NCI-H2107 treated with DMSO at 0.1 percent for 48 hours (cell line): ENCODE measurements around the gene FGF1.
A peak's percentile ranks its signal among the peaks of the same experiment; 100 is the strongest.
"Not testable (repeated sequence)": the region's sequence is repeated elsewhere in the genome, so short reads cannot be mapped to it uniquely, and the experiment has no call there.

ENCODE experiments used
- DNase-seq: peaks from one replicate; lab custom pipeline; 2025; ENCODE audit not compliant: unreplicated experiment; lab: John Stamatoyannopoulos, UW

The FGF1 gene

DNA sequence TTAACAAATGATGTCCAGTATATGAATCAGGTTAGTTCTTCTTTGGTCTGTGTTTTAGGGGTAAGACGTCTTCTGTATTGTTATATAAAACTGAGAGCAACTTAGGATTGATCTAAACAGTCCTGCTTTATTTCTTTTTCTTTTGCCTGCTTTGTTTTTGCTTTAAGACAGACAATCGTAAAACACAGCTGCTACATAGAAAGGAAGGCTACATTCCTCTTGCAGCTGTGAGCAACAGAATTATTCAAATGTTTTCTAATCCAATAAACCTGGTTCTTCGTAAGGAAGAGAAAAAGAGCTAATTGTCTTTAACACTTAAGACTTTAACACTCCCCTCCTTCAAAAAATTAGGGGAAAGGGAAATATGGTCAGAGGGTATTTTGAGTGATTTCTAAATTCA, 14.6 kb downstream of the FGF1 start:
- DNase-seq = no peak

DNA sequence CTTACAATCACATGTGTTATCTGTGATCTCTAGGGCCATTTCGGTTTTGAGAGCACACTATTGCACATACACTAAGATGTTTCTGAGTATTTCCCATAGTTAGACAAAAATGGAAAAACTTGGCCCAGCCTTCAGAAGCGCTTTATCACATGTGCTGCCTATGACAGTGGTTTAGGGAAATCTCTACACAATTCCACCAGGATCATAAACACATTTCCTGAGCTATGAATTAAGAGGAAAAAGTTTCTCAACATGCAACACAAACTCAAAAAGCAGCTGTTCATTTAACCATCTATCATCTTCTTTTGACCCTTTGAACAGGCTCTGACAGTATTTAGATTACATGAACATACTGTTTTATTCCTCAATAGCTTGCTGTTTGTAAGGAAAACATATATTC, 15.1 kb downstream of the FGF1 start:
- DNase-seq = no peak

DNA sequence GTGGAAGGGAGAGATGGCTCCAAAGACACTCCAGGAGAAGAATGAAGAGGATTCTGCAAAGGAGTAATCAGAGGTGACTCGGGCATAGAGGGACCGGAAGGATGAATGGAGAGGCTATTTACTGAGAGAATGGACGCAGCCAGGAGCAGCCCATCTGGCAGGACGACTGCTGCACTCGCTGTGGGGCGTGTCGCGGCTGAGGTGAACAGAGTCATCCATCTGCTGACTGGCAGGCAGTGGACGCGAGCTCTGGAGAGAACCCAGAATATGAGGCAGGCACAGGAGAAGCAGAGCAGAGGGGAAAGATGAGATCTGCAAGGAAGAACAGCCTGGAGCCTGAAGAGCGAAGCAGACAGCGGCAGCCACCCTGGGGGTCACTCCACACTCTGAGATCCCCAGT, 16.4 kb downstream of the FGF1 start:
- no peak for DNase-seq

DNA sequence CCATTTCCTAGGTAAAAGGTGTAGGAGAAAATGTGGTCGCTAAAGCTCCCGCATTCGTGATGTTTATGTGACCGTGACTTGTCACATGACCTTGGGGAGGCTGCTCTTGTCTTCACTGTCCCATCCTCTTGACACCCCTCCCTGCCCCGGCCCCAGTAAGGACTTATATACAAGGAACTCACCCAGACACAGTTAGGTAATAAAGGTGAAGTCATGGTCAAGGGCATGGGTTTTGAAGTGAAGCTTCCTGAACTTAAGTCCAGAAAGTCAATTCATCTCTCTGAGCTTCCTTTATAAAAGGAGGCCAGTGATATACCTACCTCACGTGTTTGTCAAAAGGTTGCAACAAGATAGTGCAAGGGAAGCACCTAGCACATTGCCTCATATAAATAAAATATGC, 17.6 kb downstream of the FGF1 start:
- no peak for DNase-seq

DNA sequence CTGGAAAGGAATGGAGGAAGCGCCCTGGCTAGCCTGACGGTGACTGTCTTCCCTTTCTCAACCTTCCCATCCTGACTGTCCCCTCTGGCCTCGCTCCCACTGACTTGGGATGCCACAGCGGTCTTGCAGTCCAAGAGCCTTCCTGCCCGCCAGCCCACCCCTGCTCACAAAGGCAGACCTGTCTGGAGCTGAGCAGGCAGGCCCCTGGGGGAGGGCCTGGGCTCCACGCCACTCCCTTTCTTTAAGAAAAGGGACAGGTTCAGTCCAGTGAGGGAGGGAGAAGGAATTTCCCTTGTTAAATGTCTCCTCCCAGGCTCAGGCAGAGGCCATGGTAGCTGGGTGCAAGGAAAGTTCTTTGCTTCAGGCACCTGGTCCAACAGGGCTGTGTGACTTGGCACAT, 18.1 kb downstream of the FGF1 start:
- no peak for DNase-seq

DNA sequence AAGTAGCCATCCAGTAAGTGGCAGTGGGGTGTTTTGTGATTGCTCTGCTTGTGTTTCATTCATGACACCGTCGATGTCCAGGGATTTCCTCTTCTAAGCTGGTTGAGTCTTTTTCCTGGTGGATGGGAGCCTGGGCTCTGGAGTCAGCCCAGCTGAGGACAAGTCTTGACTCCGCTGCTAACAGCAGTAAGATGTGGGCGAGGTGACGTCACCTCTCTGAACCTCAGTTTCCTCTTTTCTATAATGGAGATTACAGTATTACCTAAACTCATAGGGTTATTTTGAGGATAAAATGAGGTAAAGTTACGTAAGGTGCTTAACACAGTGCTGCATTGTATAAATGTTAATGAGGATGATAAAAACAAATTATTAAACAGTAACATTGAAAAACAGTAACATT, 21.3 kb downstream of the FGF1 start:
- DNase-seq = no peak

- DNase-seq = no peak
Measured at GRCh38 chr5:142664067-142664466, 21.8 kb downstream of the FGF1 start.

GRCh38 chr5:142663246-142663645, 22.6 kb downstream of the FGF1 start:
- no peak for DNase-seq

DNA sequence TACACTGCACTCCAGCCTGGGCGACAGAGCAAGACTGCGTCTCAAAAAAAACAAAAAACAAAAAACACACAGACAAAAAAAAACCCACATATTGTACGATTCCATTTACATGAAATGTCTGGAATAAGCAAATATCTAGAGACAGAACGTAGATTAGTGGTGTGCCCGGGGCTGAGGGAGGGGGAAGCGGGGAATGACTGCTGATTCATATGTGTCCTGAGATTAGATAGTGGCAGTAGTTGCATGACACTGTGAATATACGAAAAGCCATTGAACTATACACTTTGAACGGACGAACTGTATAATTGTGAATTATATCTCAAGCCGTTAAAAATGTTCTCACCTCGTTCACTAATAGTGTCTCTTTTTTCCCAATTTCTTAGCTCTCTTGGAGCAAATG, 23.9 kb downstream of the FGF1 start:
- DNase-seq = no peak

- no peak for DNase-seq
Measured at GRCh38 chr5:142661143-142661542, 24.7 kb downstream of the FGF1 start.

- DNase-seq = no peak
Measured at GRCh38 chr5:142660731-142661130, 25.2 kb downstream of the FGF1 start.

- no peak for DNase-seq
Measured at GRCh38 chr5:142660196-142660595, 25.7 kb downstream of the FGF1 start.

GRCh38 chr5:142659405-142659804, 26.5 kb downstream of the FGF1 start:
- DNase-seq = no peak

DNA sequence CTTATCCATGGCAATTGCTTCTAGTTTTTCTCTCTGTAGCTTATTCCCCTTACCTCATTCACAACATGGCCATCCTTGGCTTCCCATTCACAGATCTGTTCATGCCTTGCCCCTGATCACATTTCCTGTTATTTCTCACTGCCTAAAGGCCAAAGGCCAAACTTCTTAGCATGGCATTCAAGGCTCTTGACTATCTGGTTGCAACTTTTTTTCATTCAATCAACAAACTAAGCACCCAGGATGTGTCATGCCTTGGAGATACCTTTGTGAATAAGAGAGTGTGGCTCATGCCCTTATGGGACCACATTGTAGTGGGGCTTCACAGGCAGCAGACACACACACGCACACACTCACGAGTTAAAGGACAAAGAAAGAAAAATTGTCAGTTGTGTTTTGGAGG, 27.6 kb downstream of the FGF1 start:
- no peak for DNase-seq

DNA sequence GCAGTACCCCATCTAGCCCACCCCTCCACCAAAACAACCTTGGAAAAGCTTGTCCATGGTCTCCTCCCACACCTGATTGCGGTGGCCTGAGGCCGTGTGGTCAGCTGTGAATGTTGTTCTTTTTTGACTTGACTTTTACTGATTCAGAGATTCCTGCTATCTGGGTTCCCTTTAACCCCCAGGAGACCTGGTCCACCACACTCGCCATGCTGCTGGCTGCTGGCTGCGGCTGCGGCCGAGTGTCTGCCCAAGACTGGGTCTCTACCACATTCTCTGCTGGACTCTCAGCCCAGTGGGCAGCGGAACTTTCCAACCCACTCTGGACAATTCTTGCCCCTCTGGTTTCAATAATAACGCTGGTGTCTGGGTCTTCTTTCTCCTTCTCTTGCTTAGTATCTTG, 28.4 kb downstream of the FGF1 start:
- DNase-seq = no peak

DNA sequence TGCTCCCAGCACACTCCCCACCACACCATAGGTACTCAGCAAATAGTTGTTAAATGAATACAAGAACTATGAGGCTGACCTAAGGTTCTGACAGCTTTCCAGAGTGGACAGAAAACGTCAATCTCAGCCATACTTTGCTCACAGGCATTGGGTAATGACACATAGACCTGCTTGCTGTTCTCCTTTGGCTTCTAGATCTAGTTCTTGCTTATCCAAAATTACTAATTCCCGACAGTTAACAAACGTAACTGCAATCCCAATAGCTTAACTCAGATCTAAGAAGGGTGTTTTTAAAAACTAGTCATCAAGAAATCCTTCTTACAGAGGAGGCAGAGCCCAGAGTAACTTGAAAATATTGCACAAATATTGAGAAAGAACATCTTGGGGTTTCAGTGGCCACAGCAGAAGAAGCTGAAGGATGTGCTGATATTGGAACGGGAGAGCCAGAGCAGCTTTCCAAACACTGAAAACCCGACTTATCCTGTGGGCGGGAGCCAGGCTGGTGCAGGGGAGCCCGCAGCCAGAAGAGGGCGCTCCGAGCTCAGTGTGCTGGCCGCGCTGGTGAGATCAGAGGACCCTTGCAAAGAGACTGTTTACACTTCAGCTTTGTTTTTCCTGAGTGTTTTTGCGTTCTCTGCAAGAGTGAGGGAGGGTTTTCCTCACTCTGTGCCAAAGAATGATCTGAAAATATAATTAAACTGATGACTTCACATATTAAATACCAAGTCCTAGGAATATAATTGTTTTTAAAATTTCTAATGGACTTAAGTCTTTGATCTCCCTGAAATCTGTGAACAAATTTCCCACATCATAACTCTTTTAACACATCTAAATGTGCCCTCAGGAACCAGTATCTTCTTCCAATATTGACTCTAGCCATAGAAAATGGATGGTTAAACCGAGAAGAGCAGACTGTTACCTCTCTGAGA, 30.3 kb downstream of the FGF1 start:
- peak; percentile 43 for DNase-seq

DNA sequence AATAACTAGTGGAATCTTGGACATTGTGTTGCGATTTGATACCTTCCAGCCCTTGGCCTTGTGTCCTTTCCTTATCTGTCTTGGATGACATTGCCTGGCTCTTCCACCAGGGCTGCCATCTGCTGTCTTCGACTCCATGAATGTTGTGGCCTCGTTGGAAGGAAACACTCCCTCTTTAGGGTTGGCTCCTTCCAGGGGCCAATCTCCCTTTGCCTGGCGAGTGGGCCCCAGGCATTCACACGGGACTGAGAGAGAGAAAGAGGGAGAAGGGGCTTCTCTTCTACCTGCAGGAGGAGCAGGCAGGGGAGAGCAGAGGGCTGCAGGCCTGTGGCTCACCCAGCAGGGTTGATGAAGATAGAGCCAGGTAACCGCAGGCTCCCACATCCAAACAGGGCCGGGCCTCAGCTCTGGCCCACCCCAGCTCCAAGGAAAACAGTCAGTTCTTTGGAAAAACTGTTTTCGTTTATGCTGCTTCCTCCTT, 31.3 kb downstream of the FGF1 start:
- no peak for DNase-seq

DNA sequence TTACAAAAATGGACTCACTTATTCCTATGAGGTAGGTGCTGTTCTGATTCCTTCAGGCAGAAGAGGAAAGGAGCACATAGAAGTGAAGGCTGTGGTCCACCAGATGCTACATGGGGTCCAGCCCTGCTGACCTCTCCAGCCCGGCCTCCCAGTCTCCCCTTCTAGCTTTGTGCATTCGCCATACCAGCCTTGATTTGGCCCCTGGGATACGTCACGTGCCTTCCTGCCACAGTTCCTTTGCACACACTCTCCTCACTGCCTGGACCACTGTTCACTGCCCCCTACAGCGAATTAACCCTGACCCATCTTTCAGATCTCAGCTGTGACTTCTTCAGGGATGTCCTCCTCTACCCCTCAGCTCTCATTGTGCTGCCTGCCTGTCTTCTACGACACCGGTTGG, 32.6 kb downstream of the FGF1 start:
- DNase-seq = no peak

GRCh38 chr5:142652563-142652962, 33.3 kb downstream of the FGF1 start:
- DNase-seq = no peak

DNA sequence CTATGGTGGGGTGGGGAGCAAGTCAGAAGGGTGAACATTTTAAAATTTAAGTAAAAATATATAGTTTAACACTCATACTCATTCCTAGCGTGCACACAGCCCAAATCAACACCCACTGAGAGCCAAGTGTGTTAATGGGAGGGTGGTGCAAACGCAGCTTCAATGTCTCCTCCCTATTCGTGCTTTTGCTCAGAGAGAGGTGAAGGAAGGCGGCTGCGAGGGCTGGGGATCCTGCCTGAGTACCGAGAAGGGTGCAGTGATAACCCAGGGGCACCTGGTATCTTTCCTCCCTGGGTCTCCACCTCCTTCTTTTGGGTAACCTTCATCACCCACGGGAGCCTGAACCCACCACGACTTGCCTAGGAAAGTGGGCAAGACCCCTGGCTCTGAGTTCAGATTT, 35.0 kb downstream of the FGF1 start:
- no peak for DNase-seq

GRCh38 chr5:142650060-142650459, 35.8 kb downstream of the FGF1 start:
- no peak for DNase-seq

DNA sequence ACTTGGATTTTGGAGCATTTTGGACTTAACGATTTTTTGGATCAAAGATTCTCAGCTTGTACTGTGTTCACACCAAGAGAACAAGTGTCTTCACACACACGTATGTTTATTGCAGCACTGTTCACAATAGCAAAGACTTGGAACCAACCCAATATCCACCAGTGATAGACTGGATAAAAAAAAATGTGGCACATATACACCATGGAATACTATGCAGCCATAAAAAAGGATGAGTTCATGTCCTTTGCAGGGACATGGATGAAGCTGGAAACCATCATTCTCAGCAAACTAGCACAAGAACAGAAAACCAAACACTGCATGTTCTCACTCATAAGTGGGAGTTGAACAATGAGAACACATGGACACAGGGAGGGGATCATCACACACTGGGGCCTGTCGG, 37.8 kb downstream of the FGF1 start:
- DNase-seq = not testable (repeated sequence)

- DNase-seq = no peak
Measured at GRCh38 chr5:142645456-142645855, 40.4 kb downstream of the FGF1 start.
